Mesendoderm (in vitro differentiated cells): ENCODE data around the gene DUSP7.

Experiments used
- DNase-seq: peaks from one replicate; pipeline ENCODE4 v3.0.0; 2013
- H2AK5ac ChIP-seq: 2 replicates; pipeline ENCODE4 v1.6.1; 2013; ENCODE audit warnings: low read length, inconsistent platforms
- H2BK120ac ChIP-seq: 2 replicates; pipeline ENCODE4 v1.6.1; 2013; ENCODE audit warnings: low read depth, mild to moderate bottlenecking, low read length, moderate library complexity, mixed read lengths
- H2BK15ac ChIP-seq: replicated peaks from 2 replicates; pipeline ENCODE4 v1.6.1; 2013; ENCODE audit warnings: low read depth, mild to moderate bottlenecking, moderate library complexity
- H2BK5ac ChIP-seq: 2 replicates; pipeline ENCODE4 v1.6.1; 2013; ENCODE audit warnings: low read length, inconsistent platforms
- H3K18ac ChIP-seq: 2 replicates; pipeline ENCODE4 v1.6.1; 2013; ENCODE audit warnings: mild to moderate bottlenecking, low read length, mixed read lengths
- H3K23ac ChIP-seq: one replicate; pipeline ENCODE4 v1.6.1; 2013; ENCODE audit warnings: low read length
- H3K27ac ChIP-seq: 2 replicates; pipeline ENCODE4 v1.5.1; 2013; ENCODE audit warnings: low read depth, mild to moderate bottlenecking, inconsistent platforms, low read length, moderate library complexity
- H3K27me3 ChIP-seq: 2 replicates; pipeline ENCODE4 v1.6.1; 2013; ENCODE audit warnings: low read length, control low read depth, mild to moderate bottlenecking, inconsistent platforms; ENCODE audit not compliant: insufficient read depth, poor library complexity
- H3K36me3 ChIP-seq: 2 replicates; pipeline ENCODE4 v1.6.1; 2013; ENCODE audit warnings: low read length, inconsistent platforms; ENCODE audit not compliant: control insufficient read depth, insufficient read depth
- H3K4ac ChIP-seq: one replicate; pipeline ENCODE4 v1.6.1; 2013; ENCODE audit warnings: low read depth, mild to moderate bottlenecking, low read length, moderate library complexity
- H3K4me1 ChIP-seq: 2 replicates; pipeline ENCODE4 v1.6.1; 2013; ENCODE audit warnings: low read depth, low read length, inconsistent platforms; ENCODE audit not compliant: control insufficient read depth
- H3K4me2 ChIP-seq: 2 replicates; pipeline ENCODE4 v1.6.1; 2013; ENCODE audit warnings: low read length
- H3K4me3 ChIP-seq: 2 replicates; pipeline ENCODE4 v1.5.1; 2013; ENCODE audit warnings: mild to moderate bottlenecking, low read length
- H3K56ac ChIP-seq: one replicate; pipeline ENCODE4 v1.6.1; 2013; ENCODE audit warnings: low read length
- H3K79me1 ChIP-seq: 2 replicates; pipeline ENCODE4 v1.6.1; 2013; ENCODE audit warnings: low read length, inconsistent platforms
- H3K79me2 ChIP-seq: 2 replicates; pipeline ENCODE4 v1.6.1; 2013; ENCODE audit warnings: mild to moderate bottlenecking, low read length; ENCODE audit not compliant: control insufficient read depth, insufficient read depth
- H3K9ac ChIP-seq: 2 replicates; pipeline ENCODE4 v1.6.1; 2013; ENCODE audit warnings: low read length, inconsistent platforms
- H4K5ac ChIP-seq: one replicate; pipeline ENCODE4 v1.6.1; 2013; ENCODE audit warnings: low read length
- H4K8ac ChIP-seq: one replicate; pipeline ENCODE4 v1.6.1; 2013; ENCODE audit warnings: low read depth, mild to moderate bottlenecking, control low read depth, low read length, moderate library complexity
- WGBS: extraction: QIAGEN DNeasy Blood & Tissue Kit; methylation state at CpG from one replicate; pipeline ENCODE4 v1.1.7; 2013; ENCODE audit warnings: low lambda C conversion rate, missing lambda C conversion rate; ENCODE audit not compliant: insufficient coverage; ENCODE audit errors: extremely low coverage; 5-methylcytosine and 5-hydroxymethylcytosine counted together

The DUSP7 gene

DNA sequence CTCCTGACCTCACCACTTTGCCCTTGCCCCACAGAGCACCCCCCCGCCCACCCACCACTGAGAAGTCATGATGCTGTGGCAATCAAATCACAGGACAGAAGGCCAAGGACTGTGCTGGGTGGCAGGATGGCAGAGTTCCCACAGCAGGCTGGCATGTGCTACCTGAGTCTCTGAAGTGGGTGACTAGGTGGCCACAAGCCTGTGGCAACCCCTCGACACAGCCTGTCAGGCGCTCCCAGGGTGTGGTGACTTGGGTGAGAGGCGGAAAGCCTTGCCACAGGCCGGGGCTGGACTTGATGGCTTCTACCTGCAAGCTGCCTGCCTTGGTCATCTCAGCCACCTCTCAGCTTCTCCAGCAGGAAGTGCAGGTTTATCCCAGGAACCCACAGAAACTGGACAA is 15.6 kb upstream of the DUSP7 start:
- DNase-seq, result no peak
- no peak overlapping the region for H2BK5ac ChIP-seq
- H3K27me3 ChIP-seq, result no peaks in the 10 kb centered on the region
- no peak overlapping the region for H3K23ac ChIP-seq
- no peak overlapping the region for H2AK5ac ChIP-seq
- no peak overlapping the region for H3K9ac ChIP-seq
- H2BK15ac ChIP-seq, result no peak overlapping the region
- H3K79me2 ChIP-seq, result no peaks in the 10 kb centered on the region
- no peaks in the 10 kb centered on the region for H3K4me1 ChIP-seq
- no peaks in the 10 kb centered on the region for H3K36me3 ChIP-seq
- no peak overlapping the region for H2BK120ac ChIP-seq
- H3K18ac ChIP-seq, result no peak overlapping the region
- no peak overlapping the region for H3K4me3 ChIP-seq
- H3K27ac ChIP-seq, result no peak overlapping the region
- no peaks in the 10 kb centered on the region for H3K79me1 ChIP-seq
- no peak overlapping the region for H4K5ac ChIP-seq
- no peak overlapping the region for H3K4me2 ChIP-seq
- no peak overlapping the region for H3K4ac ChIP-seq
- no peak overlapping the region for H4K8ac ChIP-seq
- WGBS, result no CpG with 5 or more reads among the region's 5 CpGs
- H3K56ac ChIP-seq, result no peak overlapping the region

DNA sequence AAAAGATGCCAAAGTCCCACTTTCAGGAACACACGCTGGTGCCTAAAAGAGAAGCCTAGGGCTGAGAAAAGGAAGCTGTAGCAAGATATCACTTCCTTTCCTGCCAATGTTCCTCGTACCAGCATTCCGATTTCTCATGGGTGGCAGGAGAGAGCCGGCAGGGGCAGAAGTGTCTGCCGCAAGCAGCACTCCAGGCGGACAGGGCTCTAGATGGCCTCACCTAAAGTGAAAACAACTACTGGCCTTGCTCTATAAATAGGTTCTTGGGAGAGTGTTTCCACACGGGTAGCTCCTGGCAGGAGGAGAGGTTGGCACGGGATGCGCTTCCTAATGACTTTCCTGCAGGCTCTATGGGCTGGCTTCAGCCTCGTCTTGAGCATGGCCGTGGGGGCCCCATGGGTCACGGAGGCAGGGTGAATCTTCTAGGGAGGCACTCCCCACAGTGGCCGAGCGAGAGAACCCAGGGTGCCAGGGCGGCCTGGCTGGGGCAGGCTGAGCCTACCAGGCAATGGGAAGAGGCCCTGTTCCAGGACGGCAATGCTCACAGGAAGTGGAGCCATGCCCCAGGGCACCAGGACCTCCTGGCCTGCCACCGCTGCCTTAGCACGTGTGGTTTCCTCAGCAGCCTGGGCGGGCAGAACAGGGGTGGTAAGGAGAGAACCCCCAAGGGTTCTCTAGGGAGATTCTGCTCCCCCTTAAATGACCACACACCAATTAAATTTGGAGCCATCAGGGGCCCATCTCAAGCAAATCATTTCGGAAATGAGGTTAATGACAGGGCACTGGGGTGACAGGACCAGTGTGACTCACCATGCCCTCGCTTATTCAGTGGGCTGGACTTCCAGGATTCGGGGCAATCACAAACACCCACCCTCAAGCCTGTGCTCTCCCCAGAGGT is 14.6 kb upstream of the DUSP7 start:
- no peak overlapping the region for H3K18ac ChIP-seq
- no peaks in the 10 kb centered on the region for H3K79me2 ChIP-seq
- H3K79me1 ChIP-seq, result no peaks in the 10 kb centered on the region
- no peak overlapping the region for H3K4ac ChIP-seq
- no peak for DNase-seq
- no peak overlapping the region for H3K23ac ChIP-seq
- H2BK120ac ChIP-seq, result no peak overlapping the region
- H3K36me3 ChIP-seq, result no peaks in the 10 kb centered on the region
- H3K4me1 ChIP-seq, result no peaks in the 10 kb centered on the region
- no peak overlapping the region for H4K5ac ChIP-seq
- no peak overlapping the region for H3K4me3 ChIP-seq
- H3K9ac ChIP-seq, result no peak overlapping the region
- no peaks in the 10 kb centered on the region for H3K27me3 ChIP-seq
- no peak overlapping the region for H2BK15ac ChIP-seq
- H3K56ac ChIP-seq, result no peak overlapping the region
- WGBS, result no CpG with 5 or more reads among the region's 22 CpGs
- no peak overlapping the region for H3K27ac ChIP-seq
- H2AK5ac ChIP-seq, result no peak overlapping the region
- no peak overlapping the region for H4K8ac ChIP-seq
- H2BK5ac ChIP-seq, result no peak overlapping the region
- no peak overlapping the region for H3K4me2 ChIP-seq

DNA sequence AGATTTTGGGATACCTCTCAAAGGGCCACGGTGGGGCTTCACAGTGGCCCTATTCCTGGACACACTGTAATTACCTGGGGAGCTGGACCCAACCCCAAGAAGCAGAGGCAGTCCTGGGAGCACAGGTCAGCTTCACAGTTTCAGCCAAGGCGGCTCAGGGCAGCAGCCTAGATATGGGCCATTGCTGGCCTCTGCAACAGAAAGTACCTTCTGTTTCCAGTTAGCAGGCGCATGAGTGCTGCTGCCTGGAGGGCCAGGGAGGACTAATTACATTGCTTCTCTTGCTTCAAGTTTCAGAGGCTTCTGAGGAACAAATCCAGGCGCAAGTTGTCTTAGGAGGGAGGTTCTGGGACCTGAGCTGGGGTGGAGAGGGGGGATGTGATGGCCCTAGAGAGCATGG is 13.5 kb upstream of the DUSP7 start:
- Histone ChIP-seq H3K79me2 (no peaks in the 10 kb centered on the region), H3K79me1 (no peaks in the 10 kb centered on the region), H2BK120ac (no peak overlapping the region), H3K4ac (no peak overlapping the region), H3K4me1 (no peaks in the 10 kb centered on the region), H2BK5ac (no peak overlapping the region), H3K4me3 (no peak overlapping the region), H3K4me2 (no peak overlapping the region), H2BK15ac (no peak overlapping the region), H2AK5ac (no peak overlapping the region), H3K27me3 (no peaks in the 10 kb centered on the region), H3K9ac (no peak overlapping the region), H3K36me3 (no peaks in the 10 kb centered on the region), H4K8ac (no peak overlapping the region), H4K5ac (no peak overlapping the region), H3K56ac (no peak overlapping the region), H3K27ac (no peak overlapping the region), H3K18ac (no peak overlapping the region), H3K23ac (no peak overlapping the region)
- DNase-seq, result no peak
- WGBS, result no CpG with 5 or more reads among the region's 4 CpGs

DNA sequence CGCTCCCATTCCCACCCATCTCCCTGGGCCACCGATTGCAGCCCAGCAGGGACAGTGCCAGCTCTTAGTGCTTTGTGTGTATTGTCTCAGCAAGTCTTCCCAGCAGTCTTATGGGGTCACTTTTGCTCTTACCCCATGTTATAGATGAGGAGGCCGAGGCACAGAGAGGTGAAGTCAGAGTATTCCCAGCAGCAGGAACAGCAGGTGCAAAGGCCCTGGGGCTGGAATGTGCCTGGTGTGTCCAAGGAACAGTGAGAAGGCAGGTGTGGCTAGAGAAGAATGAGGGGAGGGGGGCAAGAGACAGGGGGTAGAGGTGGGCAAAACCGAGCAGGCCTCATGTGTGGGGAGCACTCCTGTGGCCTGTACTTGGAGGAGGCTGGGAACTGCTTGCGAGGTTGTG is 12.8 kb upstream of the DUSP7 start:
- Histone ChIP-seq H4K8ac (no peak overlapping the region), H3K9ac (no peak overlapping the region), H3K79me1 (no peaks in the 10 kb centered on the region), H2BK5ac (no peak overlapping the region), H3K4me1 (no peaks in the 10 kb centered on the region), H3K18ac (no peak overlapping the region), H3K56ac (no peak overlapping the region), H2BK15ac (no peak overlapping the region), H3K4me2 (no peak overlapping the region), H4K5ac (no peak overlapping the region), H3K27ac (no peak overlapping the region), H3K23ac (no peak overlapping the region), H3K36me3 (no peaks in the 10 kb centered on the region), H3K4ac (no peak overlapping the region), H2BK120ac (no peak overlapping the region), H3K4me3 (no peak overlapping the region), H2AK5ac (no peak overlapping the region), H3K27me3 (no peaks in the 10 kb centered on the region), H3K79me2 (no peaks in the 10 kb centered on the region)
- no CpG with 5 or more reads among the region's 5 CpGs for WGBS
- no peak for DNase-seq

DNA sequence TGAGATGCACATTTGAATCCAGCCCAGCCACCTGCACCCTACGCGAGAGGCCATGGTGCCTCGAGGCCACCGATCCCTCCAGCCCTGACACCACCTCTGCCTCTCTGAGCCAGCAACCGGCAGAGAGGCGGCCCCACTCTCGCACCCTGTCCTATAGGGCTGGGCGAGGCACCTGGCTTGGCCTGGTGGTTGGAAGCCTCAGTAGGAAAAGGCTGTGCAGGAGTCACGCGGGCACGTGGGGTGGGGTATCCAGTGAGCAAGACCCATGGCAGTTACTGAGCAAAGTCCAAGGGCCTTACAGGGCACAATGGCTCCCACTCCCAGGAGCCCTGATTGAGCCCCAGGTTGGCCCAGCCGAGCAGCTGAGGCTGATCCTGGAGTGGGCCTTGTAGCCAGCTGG is 12.4 kb upstream of the DUSP7 start:
- H2BK120ac ChIP-seq, result no peak overlapping the region
- H3K23ac ChIP-seq, result peak overlapping the region; percentile 66
- no peaks in the 10 kb centered on the region for H3K79me2 ChIP-seq
- H2BK15ac ChIP-seq, result no peak overlapping the region
- H3K9ac ChIP-seq, result no peak overlapping the region
- no peaks in the 10 kb centered on the region for H3K4me1 ChIP-seq
- no peak overlapping the region for H2BK5ac ChIP-seq
- H3K36me3 ChIP-seq, result no peaks in the 10 kb centered on the region
- H3K79me1 ChIP-seq, result no peaks in the 10 kb centered on the region
- H3K27me3 ChIP-seq, result no peaks in the 10 kb centered on the region
- H3K4me3 ChIP-seq, result no peak overlapping the region
- no peak for DNase-seq
- no peak overlapping the region for H4K5ac ChIP-seq
- H4K8ac ChIP-seq, result no peak overlapping the region
- no peak overlapping the region for H3K4ac ChIP-seq
- no peak overlapping the region for H2AK5ac ChIP-seq
- no peak overlapping the region for H3K56ac ChIP-seq
- no CpG with 5 or more reads among the region's 12 CpGs for WGBS
- H3K18ac ChIP-seq, result no peak overlapping the region
- H3K4me2 ChIP-seq, result no peak overlapping the region
- H3K27ac ChIP-seq, result no peak overlapping the region
